Measurements from ENCODE around the gene MAP1S.
A peak's percentile ranks its signal among the peaks of the same experiment; 100 is the strongest.

Gene MAP1S, protein sequence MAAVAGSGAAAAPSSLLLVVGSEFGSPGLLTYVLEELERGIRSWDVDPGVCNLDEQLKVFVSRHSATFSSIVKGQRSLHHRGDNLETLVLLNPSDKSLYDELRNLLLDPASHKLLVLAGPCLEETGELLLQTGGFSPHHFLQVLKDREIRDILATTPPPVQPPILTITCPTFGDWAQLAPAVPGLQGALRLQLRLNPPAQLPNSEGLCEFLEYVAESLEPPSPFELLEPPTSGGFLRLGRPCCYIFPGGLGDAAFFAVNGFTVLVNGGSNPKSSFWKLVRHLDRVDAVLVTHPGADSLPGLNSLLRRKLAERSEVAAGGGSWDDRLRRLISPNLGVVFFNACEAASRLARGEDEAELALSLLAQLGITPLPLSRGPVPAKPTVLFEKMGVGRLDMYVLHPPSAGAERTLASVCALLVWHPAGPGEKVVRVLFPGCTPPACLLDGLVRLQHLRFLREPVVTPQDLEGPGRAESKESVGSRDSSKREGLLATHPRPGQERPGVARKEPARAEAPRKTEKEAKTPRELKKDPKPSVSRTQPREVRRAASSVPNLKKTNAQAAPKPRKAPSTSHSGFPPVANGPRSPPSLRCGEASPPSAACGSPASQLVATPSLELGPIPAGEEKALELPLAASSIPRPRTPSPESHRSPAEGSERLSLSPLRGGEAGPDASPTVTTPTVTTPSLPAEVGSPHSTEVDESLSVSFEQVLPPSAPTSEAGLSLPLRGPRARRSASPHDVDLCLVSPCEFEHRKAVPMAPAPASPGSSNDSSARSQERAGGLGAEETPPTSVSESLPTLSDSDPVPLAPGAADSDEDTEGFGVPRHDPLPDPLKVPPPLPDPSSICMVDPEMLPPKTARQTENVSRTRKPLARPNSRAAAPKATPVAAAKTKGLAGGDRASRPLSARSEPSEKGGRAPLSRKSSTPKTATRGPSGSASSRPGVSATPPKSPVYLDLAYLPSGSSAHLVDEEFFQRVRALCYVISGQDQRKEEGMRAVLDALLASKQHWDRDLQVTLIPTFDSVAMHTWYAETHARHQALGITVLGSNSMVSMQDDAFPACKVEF

DNA sequence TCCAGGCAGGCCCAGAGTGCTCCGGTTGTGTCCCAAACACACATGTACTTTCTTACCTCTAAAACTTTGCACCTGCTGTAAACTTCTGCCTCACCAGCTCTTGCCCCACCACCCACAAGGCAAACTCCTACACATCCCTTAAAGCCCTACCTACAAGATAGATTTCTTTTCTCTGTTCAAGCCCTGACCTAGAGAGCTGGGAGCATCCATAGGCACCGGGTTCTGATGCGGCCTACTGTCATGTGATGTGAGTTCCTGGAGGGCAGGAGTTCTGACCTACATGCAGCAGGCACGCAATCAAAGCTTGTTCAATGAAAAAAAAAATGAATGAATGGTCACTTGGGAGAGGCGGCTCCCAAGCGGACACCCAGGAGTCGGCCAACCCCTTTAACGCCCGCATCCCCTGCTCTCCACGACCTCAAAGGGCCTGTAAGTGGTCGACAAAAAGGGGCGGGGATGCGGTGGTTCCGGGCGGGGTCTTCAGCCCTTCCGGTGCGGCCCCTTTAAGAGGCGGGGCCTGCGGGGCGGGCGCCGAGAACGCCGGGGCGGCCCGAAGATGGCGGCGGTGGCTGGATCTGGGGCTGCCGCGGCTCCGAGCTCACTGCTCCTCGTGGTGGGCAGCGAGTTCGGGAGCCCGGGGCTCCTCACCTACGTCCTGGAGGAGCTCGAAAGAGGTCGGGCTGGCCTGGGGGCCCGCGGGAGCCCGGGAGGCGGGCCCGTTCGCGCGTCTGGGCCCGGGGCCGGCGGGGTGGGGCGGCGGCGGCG, at the start of gene MAP1S:
Gene MAP1S, plus strand, starts transcription at position 534 of the 765 bp plus-strand sequence. Its CDS starts 23 bp downstream, at position 557.
- DNase-seq (ENCODE audit: low read depth), result no peak
- H3K4me3 ChIP-seq (ENCODE audit: low read depth, low read length), result peak within 1 kb of the TSS; percentile 95

DNA sequence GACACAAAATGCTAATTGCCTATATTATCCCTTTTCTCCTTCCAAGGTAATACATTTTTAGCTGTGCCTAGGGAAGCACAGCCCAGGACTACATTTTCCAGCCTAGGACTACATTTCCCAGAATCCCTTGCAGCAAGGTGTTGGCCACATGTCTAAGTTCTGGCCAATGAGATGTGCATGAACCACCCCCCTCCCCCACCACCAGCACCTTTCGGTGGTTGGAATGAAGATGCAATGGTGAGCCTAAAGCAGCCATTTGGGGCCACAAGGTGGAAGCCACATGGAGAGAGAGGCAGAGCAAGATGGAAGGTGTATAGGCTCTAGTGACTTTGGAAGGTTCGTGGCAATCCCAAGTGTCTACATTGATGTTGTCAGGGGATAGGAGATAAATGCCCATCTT, 47.4 kb upstream of the MAP1S start:
- DNase-seq (ENCODE audit: low read depth), result no peak
- no peak overlapping the region for H3K4me3 ChIP-seq (ENCODE audit: low read depth, low read length)

DNA sequence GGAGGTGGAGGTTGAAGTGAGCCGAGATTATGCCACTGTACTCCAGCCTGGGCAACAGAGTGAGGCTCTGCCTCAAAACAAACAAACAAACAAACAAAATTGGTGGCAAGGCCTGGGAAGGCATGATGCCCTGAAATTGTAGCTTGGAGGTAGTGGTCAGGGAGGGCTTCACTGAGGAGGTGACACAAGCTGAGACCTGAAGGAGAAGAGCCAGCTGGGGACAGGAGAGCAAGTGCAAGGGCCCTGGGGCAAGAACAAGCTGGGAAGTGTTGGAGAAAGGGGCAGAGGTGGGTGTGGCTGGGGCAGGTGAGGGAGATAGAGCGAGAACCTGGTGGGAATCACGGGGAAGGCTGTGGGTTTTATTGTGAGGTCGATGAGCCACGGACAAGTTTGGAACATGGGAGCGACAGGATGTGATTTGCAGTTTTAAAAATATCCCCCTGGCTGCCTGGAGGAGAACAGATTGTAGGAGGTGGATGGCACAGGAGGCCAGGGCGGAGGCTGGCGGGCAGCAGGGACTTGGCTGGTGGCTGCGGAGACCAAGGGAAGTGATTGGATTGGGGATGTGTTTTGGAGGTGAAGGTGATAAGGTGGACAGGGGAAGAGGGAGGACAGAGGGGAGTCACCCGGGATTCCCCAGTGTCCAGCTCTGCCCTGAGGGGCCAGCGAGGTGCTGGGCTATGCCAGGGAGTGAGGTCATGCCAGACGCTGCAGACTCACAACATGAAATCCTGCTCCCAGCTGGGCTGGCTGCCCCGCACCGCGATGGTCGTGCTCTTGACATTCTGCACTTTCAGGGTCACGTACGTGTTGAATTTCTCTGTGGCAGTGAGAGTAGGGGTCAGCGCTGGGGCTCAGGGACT, 45.1 kb upstream of the MAP1S start:
- no peak overlapping the region for H3K4me3 ChIP-seq (ENCODE audit: low read depth, low read length)
- no peak for DNase-seq (ENCODE audit: low read depth)

DNA sequence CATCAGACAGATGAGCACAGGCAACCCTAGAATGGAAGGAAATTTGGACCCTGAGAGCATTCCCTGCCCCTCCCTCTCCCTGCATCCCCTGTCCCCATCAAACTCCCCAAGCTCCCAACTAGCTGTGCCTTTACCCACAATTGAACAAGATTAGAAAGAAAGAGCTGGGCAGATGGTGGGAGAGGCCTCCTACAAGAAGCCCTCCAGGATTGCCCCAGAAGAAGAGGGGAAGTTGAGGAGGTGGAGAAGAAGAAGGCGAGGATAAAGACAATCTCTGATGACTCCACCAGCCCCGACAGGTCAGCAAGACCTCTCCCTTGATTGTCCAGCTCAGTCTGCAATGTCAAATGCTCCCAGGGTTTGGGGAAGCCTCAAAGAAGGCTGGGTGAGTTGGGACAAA, 43.0 kb upstream of the MAP1S start:
- DNase-seq (ENCODE audit: low read depth), result no peak
- no peak overlapping the region for H3K4me3 ChIP-seq (ENCODE audit: low read depth, low read length)

DNA sequence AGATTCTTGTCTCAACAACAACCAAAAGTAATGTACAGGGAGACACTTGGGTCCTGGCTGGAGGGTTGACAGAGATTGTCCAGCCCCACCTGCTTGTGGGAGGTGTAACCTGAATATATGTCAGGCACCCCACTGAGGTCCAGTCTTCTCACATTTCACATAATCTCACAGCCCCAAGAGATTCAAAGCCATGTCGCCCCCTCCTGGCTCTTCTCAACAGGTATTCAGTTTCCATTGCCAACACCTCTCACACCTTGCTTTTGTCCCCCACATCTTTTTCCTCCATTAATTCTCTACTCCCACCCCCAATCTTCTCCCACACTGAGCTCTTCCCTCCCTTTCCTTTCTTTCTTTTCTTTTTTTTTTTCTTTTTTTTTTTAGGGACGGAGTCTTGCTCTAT, 42.3 kb upstream of the MAP1S start:
- H3K4me3 ChIP-seq (ENCODE audit: low read depth, low read length), result no peak overlapping the region
- no peak for DNase-seq (ENCODE audit: low read depth)

DNA sequence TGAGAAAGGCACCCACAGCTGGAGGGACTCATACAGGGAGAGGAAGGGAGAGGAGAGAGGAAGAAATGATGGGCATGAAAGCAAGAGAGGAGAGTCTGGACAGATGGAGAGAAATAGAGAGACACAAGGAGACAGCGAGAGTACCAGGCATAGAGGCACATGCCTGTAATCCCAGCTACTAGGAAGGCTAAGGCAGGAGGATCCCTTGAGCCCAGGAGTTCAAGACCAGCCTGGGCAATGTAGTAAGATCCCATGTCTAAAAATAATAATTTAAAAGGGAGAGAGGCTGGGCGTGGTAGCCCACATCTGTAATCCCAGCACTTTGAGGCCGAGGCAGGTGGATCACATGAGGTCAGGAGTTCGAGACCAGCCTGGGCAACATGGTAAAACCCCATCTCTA, 40.4 kb upstream of the MAP1S start:
- no peak for DNase-seq (ENCODE audit: low read depth)
- H3K4me3 ChIP-seq (ENCODE audit: low read depth, low read length), result no peak overlapping the region

DNA sequence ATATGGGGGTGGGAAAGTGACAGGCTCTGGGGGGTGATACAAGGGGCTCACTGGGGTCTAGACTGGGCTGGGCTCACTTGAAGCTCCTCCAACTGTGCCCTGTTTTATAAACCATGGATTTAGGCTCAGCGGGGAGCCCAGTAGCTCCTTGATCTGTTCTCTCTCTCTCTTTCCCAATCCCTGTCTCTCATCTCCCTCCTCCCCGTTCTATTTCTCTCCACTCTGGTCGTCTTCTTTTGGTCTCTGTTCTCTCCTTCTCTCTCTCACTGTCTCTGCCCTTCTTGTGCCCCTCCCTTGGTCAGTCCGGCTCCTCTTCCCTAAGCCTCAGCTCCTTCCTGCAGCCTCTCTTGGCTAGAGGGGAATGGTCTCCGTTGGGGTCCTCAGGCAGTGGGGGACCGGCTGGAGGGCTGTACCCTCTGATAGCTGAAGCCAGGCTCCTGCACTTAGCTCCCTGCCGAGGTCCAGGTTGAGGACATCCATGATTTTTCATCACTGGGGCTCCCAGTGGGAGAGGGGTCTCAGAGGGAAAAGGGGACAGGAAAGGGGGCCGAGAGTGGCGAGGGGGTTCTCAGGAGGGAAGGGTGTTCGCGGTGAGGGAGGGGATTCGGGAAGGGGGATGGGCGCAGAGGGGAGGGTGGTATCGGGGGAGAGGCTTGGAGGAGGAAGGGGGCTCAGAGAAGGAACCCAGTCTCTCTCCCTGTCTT, 39.6 kb upstream of the MAP1S start:
- DNase-seq (ENCODE audit: low read depth), result no peak
- peak overlapping the region; percentile 22 for H3K4me3 ChIP-seq (ENCODE audit: low read depth, low read length)

DNA sequence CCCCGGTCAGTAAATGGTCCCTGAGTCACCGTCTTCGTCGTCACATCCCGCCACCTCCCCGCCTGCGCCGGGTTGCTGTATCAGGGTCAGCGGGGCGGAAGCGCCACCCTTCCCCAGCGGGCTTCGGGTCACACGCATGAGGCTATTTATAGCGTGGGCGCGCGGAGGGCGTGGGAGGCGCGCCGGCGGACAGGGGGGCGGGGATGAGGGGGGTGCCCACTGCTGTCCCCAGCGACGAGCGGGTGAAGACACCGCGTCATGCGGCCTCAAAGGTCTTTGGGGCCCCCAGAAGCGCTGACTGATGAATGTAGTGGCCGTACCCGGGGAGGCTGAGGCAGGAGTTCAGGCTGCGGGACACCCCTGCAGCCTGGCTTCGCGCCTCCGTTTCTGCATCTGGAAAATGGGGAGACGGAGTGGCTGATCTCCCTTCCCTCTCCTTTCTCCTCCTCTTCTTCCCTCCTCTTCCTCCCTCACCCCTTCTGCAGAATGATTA, 39.0 kb upstream of the MAP1S start:
- peak; percentile 7 for DNase-seq (ENCODE audit: low read depth)
- H3K4me3 ChIP-seq (ENCODE audit: low read depth, low read length), result peak overlapping the region; percentile 22

DNA sequence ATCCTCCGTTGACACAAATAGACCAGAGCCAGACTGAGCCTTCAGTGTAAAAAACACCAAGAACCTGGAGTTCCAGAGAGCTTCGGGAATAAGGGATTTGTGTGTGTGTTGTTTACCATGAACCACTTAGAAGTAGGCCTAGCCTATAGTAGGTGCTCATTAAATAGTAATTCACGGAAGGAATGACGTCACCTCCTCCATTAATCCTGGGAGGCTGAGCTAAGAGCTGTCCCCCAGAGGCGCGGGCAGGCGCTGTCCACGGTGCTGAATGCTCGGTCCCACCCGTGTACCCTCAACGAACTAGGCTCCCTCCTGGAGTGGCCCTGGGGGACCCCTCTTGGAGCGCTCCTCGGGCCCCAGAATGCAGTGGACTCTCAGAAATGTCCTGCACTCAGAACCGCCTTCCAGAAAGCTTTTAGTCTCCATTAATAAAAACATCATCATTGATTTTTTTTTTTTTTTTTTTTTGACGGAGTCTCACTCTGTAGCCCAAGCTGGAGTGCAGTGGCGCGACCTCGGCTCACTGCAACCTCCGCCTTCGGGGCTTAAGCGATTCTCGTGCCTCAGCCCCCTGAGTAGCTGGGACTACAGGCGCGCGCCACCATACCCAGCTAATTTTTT, 37.7 kb upstream of the MAP1S start:
- DNase-seq (ENCODE audit: low read depth), result no peak
- no peak overlapping the region for H3K4me3 ChIP-seq (ENCODE audit: low read depth, low read length)

DNA sequence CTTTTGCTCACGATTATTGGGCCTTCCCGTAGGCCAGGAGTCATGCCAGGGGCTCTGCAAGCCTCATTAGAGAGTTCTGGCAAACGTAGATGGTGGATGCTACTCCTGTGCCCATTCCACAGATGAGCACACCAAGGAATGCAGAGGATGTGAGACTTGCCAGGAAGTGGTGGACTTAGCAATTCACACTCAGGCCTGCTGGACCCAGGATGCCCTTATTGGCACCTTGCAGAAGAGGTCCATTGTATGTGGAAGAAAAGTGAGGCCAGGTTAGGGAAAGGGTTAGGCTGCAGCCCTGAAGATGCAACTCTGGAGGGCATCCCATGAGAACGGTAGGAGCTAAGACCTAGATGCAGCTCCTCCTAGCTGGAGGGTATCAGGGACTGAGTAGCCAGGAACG, 37.0 kb upstream of the MAP1S start:
- H3K4me3 ChIP-seq (ENCODE audit: low read depth, low read length), result no peak overlapping the region
- no peak for DNase-seq (ENCODE audit: low read depth)

DNA sequence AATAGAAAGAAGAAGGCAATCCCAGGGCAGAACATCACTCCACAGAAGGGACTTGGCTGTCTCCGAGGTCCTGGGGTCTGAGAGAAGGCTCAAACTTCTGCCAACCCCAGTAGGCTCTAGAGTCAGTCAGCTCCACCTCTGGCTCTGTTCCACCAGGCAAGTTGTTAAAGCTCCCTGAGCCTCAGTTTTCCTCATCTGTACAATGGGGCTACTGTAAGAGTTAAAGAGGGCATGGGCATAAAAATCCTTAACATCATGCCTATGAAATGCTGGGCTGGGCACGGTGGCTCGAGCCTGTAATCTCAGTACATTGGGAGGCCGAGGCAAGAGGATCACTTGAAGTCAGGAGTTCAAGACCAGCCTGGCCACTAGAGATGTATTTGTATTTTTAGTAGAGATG, 36.2 kb upstream of the MAP1S start:
- no peak overlapping the region for H3K4me3 ChIP-seq (ENCODE audit: low read depth, low read length)
- DNase-seq (ENCODE audit: low read depth), result no peak

DNA sequence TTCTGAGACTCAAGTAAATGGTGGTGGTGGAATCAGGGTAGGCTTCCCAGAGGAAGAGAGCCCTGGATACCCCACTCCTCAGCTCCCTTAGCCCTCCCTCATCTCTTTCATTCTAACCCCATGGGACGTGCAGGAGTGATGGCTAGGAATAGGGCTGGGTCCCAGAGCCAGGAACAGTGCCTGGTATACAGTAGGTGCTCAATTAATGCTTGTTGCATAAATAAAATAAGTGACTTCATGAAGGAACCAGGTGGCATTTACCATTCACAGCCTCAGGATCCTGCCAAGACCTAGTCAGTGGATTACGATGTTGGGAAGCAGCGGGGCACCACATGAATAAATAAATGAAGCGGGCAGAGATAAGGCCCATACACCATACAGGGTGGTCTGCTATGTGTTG, 35.0 kb upstream of the MAP1S start:
- no peak for DNase-seq (ENCODE audit: low read depth)
- H3K4me3 ChIP-seq (ENCODE audit: low read depth, low read length), result no peak overlapping the region

DNA sequence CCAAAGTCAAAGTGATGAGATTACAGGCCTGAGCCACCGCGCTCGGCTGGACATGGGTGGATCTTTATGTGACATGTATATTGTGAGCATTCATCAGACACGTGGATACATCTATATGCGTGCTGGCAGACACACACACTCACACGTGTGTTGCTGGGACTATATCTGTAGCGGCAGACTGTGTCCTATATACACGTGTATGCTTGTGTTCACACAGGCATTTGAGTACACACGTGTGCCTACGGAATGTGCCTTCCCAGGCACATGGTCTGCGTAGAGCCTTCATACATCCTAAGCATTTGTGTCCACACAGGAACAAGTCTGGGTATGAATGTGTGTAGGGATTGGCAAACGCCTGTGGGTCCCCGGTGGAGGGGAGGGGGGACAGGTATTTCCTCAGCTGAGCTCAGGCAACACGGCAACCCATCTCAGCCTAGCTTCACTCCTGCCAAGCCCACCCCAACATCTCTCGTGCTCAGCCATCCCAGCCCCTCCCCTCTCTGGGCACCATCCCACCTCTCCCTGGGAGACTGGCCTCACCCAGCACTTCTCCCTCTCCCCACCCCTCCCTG, 33.7 kb upstream of the MAP1S start:
- no peak for DNase-seq (ENCODE audit: low read depth)

DNA sequence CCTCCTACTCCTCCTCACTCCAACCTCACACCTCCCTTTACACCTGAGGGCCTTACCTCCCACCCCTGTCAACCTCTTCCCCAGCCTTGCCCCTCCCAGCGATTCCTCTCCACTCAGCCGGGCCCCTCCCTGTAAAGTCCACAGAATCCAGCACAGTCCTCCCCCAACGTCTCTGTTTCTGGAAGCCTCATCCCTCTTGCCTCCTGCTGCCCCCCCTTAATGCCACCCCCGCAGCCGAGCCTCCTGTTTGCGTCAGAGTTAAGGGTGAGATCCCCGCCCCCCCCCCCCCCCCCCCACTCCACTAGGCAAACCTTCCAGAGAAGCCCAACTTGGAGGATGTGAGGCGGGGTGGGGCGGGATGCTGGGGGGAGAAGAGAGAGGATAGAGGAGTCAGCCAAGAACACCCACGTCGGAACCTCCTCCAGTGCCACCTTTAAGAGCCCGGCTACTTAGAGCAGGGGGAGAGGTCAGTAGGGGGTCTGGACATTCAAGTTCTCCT, 33.2 kb upstream of the MAP1S start:
- H3K4me3 ChIP-seq (ENCODE audit: low read depth, low read length), result peak overlapping the region; percentile 32
- DNase-seq (ENCODE audit: low read depth), result no peak

More for the DNA sequence above, 33.7 kb upstream of the MAP1S start:
- H3K4me3 ChIP-seq (ENCODE audit: low read depth, low read length), result no peak overlapping the region

DNA sequence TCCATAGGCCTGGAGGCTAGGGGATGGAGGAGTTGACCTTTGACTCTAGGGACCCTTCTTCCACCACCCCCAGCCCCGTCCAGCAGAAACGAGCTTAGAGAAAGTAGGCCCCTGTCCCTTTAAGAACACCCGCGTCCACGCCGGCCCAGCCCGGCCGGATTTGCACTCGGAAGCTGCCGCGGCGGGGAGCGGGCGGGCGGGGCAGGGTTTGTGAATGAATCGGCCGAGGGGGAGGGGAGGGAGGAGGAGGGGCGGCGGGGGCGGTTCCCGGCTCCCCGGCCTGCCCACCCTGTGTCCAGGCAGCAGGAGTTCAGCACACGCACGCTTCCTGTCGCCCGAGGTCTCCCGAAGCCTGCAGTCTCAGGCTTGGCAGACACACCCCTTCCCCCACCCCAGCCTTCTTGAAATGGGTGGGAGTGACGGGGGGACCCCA, 32.7 kb upstream of the MAP1S start:
- peak overlapping the region; percentile 52 for H3K4me3 ChIP-seq (ENCODE audit: low read depth, low read length)
- no peak for DNase-seq (ENCODE audit: low read depth)

DNA sequence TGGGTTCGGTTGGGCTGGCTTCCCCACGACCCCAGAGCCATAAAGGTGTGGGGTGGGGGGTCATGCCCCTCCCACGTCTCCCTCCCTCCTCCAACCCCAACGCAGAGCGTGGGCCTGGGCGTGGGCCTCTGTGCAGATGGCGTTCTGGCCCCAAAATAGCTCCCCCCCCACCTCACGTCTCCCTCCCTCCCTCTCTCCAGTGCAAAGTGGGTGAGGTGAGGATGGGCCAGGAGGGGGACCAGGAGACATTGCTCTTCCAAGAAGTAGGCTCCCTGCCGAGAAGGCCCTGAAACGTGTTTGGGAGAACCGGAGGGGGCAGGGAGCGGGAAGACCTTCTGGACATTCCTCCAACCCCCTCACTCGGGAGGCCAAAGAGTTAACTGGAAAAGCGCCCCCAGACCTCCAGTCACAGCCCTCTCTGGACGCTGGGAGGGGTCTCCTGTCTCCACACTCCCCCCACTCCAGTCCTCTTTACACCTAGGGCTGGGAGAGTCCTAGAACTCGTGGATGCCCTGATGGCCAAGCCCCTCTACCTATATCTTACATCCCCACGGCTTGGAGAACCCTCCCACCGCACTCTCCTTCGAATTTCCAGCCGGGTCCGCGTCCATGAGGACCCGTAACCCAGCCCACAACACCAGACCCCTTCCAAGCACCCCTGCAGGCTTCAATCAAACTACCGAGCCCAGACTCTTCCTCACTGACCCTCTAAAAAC, 32.0 kb upstream of the MAP1S start:
- peak overlapping the region; percentile 52 for H3K4me3 ChIP-seq (ENCODE audit: low read depth, low read length)

More for the DNA sequence above, 32.0 kb upstream of the MAP1S start:
- DNase-seq (ENCODE audit: low read depth), result no peak
